Mammary epithelial cell (primary cell): Measurements from ENCODE around the gene DNAJC15.

ENCODE experiments used
- EZH2 ChIP-seq: IDR thresholded peaks from 2 replicates; pipeline ENCODE4 v1.6.1; 2012; ENCODE audit warnings: low read length, inconsistent platforms, borderline replicate concordance
- TF ChIP-seq, protein P1 (sequence below), 2 donors: IDR thresholded peaks in 1 of 2; conservative IDR thresholded peaks in 1 of 2; 2 replicates each; pipeline ENCODE4 v1.5.1; 2011 to 2012; ENCODE audit warnings: inconsistent platforms in 2 of 2, low read length in 2 of 2, mild to moderate bottlenecking in 2 of 2, control low read depth in 1 of 2, low read depth in 1 of 2; ENCODE audit not compliant: insufficient read depth in 1 of 2; ENCODE audit errors: extremely low read depth in 1 of 2

DNA sequence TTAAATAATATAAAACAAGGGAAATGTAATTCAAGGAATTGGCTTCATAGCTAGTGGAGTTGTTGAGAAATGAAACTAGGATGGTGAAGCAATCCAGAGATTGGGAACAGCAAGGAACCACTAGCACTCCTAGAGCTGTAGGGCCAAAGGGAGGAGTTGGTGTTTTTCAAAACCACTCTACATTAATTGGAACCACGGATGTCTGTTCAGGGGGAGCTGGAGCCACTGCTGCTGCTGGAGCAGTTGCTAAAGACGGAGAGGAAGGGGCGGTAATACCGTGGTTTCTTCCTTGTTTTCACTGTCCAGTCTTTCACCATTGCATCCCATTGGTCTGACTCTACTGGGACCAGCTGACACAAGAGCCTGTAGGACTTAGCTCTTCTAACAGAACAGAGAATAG is 8.5 kb downstream of the DNAJC15 start:
- TF ChIP-seq, protein P1, sequence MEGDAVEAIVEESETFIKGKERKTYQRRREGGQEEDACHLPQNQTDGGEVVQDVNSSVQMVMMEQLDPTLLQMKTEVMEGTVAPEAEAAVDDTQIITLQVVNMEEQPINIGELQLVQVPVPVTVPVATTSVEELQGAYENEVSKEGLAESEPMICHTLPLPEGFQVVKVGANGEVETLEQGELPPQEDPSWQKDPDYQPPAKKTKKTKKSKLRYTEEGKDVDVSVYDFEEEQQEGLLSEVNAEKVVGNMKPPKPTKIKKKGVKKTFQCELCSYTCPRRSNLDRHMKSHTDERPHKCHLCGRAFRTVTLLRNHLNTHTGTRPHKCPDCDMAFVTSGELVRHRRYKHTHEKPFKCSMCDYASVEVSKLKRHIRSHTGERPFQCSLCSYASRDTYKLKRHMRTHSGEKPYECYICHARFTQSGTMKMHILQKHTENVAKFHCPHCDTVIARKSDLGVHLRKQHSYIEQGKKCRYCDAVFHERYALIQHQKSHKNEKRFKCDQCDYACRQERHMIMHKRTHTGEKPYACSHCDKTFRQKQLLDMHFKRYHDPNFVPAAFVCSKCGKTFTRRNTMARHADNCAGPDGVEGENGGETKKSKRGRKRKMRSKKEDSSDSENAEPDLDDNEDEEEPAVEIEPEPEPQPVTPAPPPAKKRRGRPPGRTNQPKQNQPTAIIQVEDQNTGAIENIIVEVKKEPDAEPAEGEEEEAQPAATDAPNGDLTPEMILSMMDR (conservative IDR thresholded peaks at IDR 0.05 in 1 of 2, IDR thresholded peaks at IDR 0.05 in 1 of 2; ENCODE audit: extremely low read depth in 1 of 2, insufficient read depth in 1 of 2, low read depth in 1 of 2, low read length in 2 of 2), result no peak
- no peak for TF ChIP-seq EZH2
